HepG2 (cell line): Measurements from ENCODE around the gene UBE2O.

Experiments used
- ADNP ChIP-seq: sonication (generic); formaldehyde crosslinking; IDR thresholded peaks from 2 replicates; pipeline ENCODE4 v1.4.0; 2020; ENCODE audit warnings: missing genetic modification reagents
- CREB1 ChIP-seq, 2 experiments: fragments of 450-650 bp in 1 of 2; IDR thresholded peaks; 2 replicates each; pipeline ENCODE4 v1.6.1; 2016 to 2017; ENCODE audit warnings: control low read depth in 1 of 2, mild to moderate bottlenecking in 1 of 2, missing compliant biosample characterization in 1 of 2, missing genetic modification characterization in 1 of 2
- EZH2 ChIP-seq: conservative IDR thresholded peaks from 2 replicates; pipeline ENCODE4 v1.6.1; 2012; ENCODE audit warnings: mild to moderate bottlenecking, low read depth, low read length, moderate library complexity
- GABPA ChIP-seq, 2 experiments: IDR thresholded peaks; 2 replicates each; pipeline ENCODE4 v1.6.1; 2011 to 2016; ENCODE audit warnings: low read depth in 2 of 2, low read length in 1 of 2, missing biosample characterization in 1 of 2, missing genetic modification characterization in 1 of 2
- MXI1 ChIP-seq: IDR thresholded peaks from 3 replicates; pipeline ENCODE4 v1.6.1; 2012; ENCODE audit warnings: low read depth, low read length, inconsistent platforms, borderline replicate concordance
- NBN ChIP-seq: fragments of 450-650 bp; conservative IDR thresholded peaks from 2 replicates; pipeline ENCODE4 v1.6.1; 2017
- NCOA1 ChIP-seq: sonication (generic); formaldehyde crosslinking; IDR thresholded peaks from 2 replicates; pipeline ENCODE4 v1.9.0; 2021; ENCODE audit warnings: missing genetic modification reagents
- SP1 ChIP-seq, 2 experiments: fragments of 450-650 bp in 1 of 2; sonication (generic) in 1 of 2; formaldehyde crosslinking in 1 of 2; IDR thresholded peaks; 2 replicates each; pipeline versions ENCODE4 v1.4.0 to v1.6.1; 2016 to 2020; ENCODE audit warnings: missing genetic modification reagents in 1 of 2
- TSC22D2 ChIP-seq: sonication (generic); formaldehyde crosslinking; IDR thresholded peaks from 2 replicates; pipeline ENCODE4 v1.5.1; 2020; ENCODE audit warnings: missing genetic modification reagents, mild to moderate bottlenecking, borderline replicate concordance
- TF ChIP-seq, protein P1 (sequence below): sonication (generic); formaldehyde crosslinking; IDR thresholded peaks from 2 replicates; pipeline ENCODE4 v1.5.0; 2020; ENCODE audit warnings: mild to moderate bottlenecking, missing genetic modification reagents, moderate library complexity
- TF ChIP-seq, protein P2 (sequence below): sonication (generic); formaldehyde crosslinking; IDR thresholded peaks from 2 replicates; pipeline ENCODE4 v1.4.0; 2020; ENCODE audit warnings: mild to moderate bottlenecking, missing genetic modification reagents, borderline replicate concordance

DNA sequence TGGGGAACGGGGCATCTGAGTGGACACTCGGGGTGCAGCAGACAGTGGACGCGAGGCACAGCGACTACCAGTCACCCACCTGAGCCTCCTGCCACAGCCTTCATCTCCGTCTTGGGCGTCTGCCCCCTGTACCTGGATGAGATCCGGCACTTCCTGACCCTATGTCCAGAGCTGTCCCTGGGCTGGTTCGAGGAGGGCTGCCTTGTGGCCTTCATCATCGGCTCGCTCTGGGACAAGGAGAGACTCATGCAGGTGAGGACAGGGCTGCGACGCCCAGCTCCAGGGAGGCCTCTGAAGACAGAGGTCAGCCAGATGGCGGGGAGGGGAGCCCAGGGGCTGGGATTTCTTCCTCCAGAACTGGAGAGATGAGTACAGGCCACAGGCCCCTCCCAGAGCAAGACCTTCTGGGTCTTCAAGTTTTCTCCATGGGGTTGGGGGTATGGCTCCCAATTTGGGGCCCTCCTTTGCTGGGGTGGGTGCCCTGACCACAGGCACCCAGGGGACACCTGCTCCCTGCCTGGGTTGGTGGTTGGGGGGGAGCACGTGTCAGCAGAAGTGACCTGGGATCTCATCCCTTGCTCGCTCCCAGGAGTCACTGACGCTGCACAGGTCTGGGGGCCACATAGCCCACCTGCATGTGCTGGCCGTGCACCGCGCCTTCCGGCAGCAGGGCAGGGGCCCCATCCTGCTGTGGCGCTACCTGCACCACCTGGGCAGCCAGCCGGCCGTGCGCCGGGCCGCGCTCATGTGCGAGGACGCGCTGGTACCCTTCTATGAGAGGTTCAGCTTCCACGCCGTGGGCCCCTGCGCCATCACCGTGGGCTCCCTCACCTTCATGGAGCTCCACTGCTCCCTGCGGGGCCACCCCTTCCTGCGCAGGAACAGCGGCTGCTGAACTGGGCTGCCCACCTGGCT is 16.4 kb upstream of the UBE2O start:
- TF ChIP-seq NBN, result no peak
- TF ChIP-seq EZH2, result no peak
- TF ChIP-seq, protein P1, sequence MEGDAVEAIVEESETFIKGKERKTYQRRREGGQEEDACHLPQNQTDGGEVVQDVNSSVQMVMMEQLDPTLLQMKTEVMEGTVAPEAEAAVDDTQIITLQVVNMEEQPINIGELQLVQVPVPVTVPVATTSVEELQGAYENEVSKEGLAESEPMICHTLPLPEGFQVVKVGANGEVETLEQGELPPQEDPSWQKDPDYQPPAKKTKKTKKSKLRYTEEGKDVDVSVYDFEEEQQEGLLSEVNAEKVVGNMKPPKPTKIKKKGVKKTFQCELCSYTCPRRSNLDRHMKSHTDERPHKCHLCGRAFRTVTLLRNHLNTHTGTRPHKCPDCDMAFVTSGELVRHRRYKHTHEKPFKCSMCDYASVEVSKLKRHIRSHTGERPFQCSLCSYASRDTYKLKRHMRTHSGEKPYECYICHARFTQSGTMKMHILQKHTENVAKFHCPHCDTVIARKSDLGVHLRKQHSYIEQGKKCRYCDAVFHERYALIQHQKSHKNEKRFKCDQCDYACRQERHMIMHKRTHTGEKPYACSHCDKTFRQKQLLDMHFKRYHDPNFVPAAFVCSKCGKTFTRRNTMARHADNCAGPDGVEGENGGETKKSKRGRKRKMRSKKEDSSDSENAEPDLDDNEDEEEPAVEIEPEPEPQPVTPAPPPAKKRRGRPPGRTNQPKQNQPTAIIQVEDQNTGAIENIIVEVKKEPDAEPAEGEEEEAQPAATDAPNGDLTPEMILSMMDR (CRISPR knock-in tag), result no peak
- no peak for TF ChIP-seq MXI1
- no peak for TF ChIP-seq TSC22D2 (CRISPR knock-in tag)
- no peak for TF ChIP-seq CREB1 (IDR thresholded peaks at IDR 0.05)
- no peak for TF ChIP-seq CREB1 (CRISPR knock-in tag; IDR thresholded peaks at IDR 0.05)
- TF ChIP-seq SP1 (IDR thresholded peaks at IDR 0.05), result no peak
- no peak for TF ChIP-seq SP1 (CRISPR knock-in tag; IDR thresholded peaks at IDR 0.05)
- TF ChIP-seq GABPA (IDR thresholded peaks at IDR 0.05; ENCODE audit: low read depth, low read length), result no peak
- no peak for TF ChIP-seq GABPA (CRISPR knock-in tag; IDR thresholded peaks at IDR 0.05; ENCODE audit: low read depth)
- TF ChIP-seq, protein P2, sequence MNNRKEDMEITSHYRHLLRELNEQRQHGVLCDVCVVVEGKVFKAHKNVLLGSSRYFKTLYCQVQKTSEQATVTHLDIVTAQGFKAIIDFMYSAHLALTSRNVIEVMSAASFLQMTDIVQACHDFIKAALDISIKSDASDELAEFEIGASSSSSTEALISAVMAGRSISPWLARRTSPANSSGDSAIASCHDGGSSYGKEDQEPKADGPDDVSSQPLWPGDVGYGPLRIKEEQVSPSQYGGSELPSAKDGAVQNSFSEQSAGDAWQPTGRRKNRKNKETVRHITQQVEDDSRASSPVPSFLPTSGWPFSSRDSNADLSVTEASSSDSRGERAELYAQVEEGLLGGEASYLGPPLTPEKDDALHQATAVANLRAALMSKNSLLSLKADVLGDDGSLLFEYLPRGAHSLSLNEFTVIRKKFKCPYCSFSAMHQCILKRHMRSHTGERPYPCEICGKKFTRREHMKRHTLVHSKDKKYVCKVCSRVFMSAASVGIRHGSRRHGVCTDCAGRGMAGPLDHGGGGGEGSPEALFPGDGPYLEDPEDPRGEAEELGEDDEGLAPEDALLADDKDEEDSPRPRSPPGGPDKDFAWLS (CRISPR knock-in tag), result no peak
- TF ChIP-seq ADNP (CRISPR knock-in tag), result no peak
- no peak for TF ChIP-seq NCOA1 (CRISPR knock-in tag)
